ENCODE measurements around the gene SECTM1.

The SECTM1 gene

GRCh38 chr17:82316651-82317393, 16.7 kb downstream of the SECTM1 start:
- CTCF ChIA-PET = no interaction called here
- POLR2A ChIA-PET = interaction anchor here (0.9 kb wide), 3 partner anchors 16 to 50 kb away, joined by 3 to 4 read pairs (median 3); partner anchors contain the start of gene SECTM1
- no peak for DNase-seq (ENCODE audit: extremely low spot score)
- TF ChIP-seq FOXK2 (IDR thresholded peaks at IDR 0.05) (no peak), BHLHE40 (IDR thresholded peaks at IDR 0.05; ENCODE audit: borderline replicate concordance) (no peak), SP1 (IDR thresholded peaks at IDR 0.05) (no peak), NFRKB (IDR thresholded peaks at IDR 0.05) (no peak), CTBP1 (IDR thresholded peaks at IDR 0.05; ENCODE audit: borderline replicate concordance) (no peak)

- ChIA-PET CTCF (no interaction called here), POLR2A (no interaction called here)
- TF ChIP-seq NFRKB (IDR thresholded peaks at IDR 0.05) (no peak), FOXA1 (IDR thresholded peaks at IDR 0.05) (no peak), L3MBTL2 (conservative IDR thresholded peaks at IDR 0.05) (no peak), LEF1 (IDR thresholded peaks at IDR 0.05; ENCODE audit: borderline replicate concordance) (no peak), BHLHE40 (IDR thresholded peaks at IDR 0.05; ENCODE audit: borderline replicate concordance) (no peak), PKNOX1 (IDR thresholded peaks at IDR 0.05) (no peak), ZNF384 (IDR thresholded peaks at IDR 0.05) (no peak), FOXK2 (IDR thresholded peaks at IDR 0.05) (no peak), ARNT (IDR thresholded peaks at IDR 0.05) (no peak), SP1 (IDR thresholded peaks at IDR 0.05) (no peak), HDGF (IDR thresholded peaks at IDR 0.05; ENCODE audit: borderline replicate concordance) (no peak), TARDBP (IDR thresholded peaks at IDR 0.05) (no peak), CTBP1 (IDR thresholded peaks at IDR 0.05; ENCODE audit: borderline replicate concordance) (no peak), SUZ12 (IDR thresholded peaks at IDR 0.05) (no peak), FOXM1 (IDR thresholded peaks at IDR 0.05; ENCODE audit: borderline replicate concordance) (no peak), ELF4 (IDR thresholded peaks at IDR 0.05) (no peak)
Measured at GRCh38 chr17:82315703-82316358, 17.7 kb downstream of the SECTM1 start.

GRCh38 chr17:82314727-82315605, 18.6 kb downstream of the SECTM1 start:
- POLR2A ChIA-PET = interaction anchor here (2.4 kb wide), 1 partner anchor 23 kb away, joined by 8 read pairs; no protein-coding TSS in a partner anchor
- no peak for DNase-seq (ENCODE audit: extremely low spot score)
- no peak for TF ChIP-seq CTBP1 (IDR thresholded peaks at IDR 0.05; ENCODE audit: borderline replicate concordance)
- TF ChIP-seq FOXK2 (IDR thresholded peaks at IDR 0.05) = no peak
- CTCF ChIA-PET = no interaction called here

More at GRCh38 chr17:82315703-82316358, 17.7 kb downstream of the SECTM1 start:
- DNase-seq (ENCODE audit: extremely low spot score) = no peak

GRCh38 chr17:82314012-82314726, 19.4 kb downstream of the SECTM1 start:
- ChIA-PET CTCF (no interaction called here), POLR2A (interaction anchor here (2.4 kb wide), 1 partner anchor 22 kb away, joined by 8 read pairs; no protein-coding TSS in a partner anchor)
- no peak for DNase-seq (ENCODE audit: extremely low spot score)
- TF ChIP-seq FOXM1 (IDR thresholded peaks at IDR 0.05; ENCODE audit: borderline replicate concordance) = no peak
- TF ChIP-seq NFRKB (IDR thresholded peaks at IDR 0.05) = no peak
- TF ChIP-seq PKNOX1 (IDR thresholded peaks at IDR 0.05) = no peak
- no peak for TF ChIP-seq SP1 (IDR thresholded peaks at IDR 0.05)
- no peak for TF ChIP-seq FOXK2 (IDR thresholded peaks at IDR 0.05)
- TF ChIP-seq ARNT (IDR thresholded peaks at IDR 0.05) = no peak
- TF ChIP-seq LEF1 (IDR thresholded peaks at IDR 0.05; ENCODE audit: borderline replicate concordance) = no peak
- no peak for TF ChIP-seq ELF4 (IDR thresholded peaks at IDR 0.05)
- no peak for TF ChIP-seq SUZ12 (IDR thresholded peaks at IDR 0.05)
- no peak for TF ChIP-seq CTBP1 (IDR thresholded peaks at IDR 0.05; ENCODE audit: borderline replicate concordance)
- no peak for TF ChIP-seq ZNF384 (IDR thresholded peaks at IDR 0.05)
- no peak for TF ChIP-seq HDGF (IDR thresholded peaks at IDR 0.05; ENCODE audit: borderline replicate concordance)
- no peak for TF ChIP-seq FOXA1 (IDR thresholded peaks at IDR 0.05)
- no peak for TF ChIP-seq L3MBTL2 (conservative IDR thresholded peaks at IDR 0.05)
- TF ChIP-seq BHLHE40 (IDR thresholded peaks at IDR 0.05; ENCODE audit: borderline replicate concordance) = no peak
- no peak for TF ChIP-seq TARDBP (IDR thresholded peaks at IDR 0.05)

- DNase-seq (ENCODE audit: extremely low spot score) = no peak
- CTCF ChIA-PET = no interaction called here
- no peak for TF ChIP-seq TARDBP (IDR thresholded peaks at IDR 0.05)
- no peak for TF ChIP-seq HDGF (IDR thresholded peaks at IDR 0.05; ENCODE audit: borderline replicate concordance)
- no peak for TF ChIP-seq ARNT (IDR thresholded peaks at IDR 0.05)
- TF ChIP-seq SUZ12 (IDR thresholded peaks at IDR 0.05) = no peak
- no peak for TF ChIP-seq FOXA1 (IDR thresholded peaks at IDR 0.05)
- no peak for TF ChIP-seq FOXK2 (IDR thresholded peaks at IDR 0.05)
- no peak for TF ChIP-seq LEF1 (IDR thresholded peaks at IDR 0.05; ENCODE audit: borderline replicate concordance)
- TF ChIP-seq ZNF384 (IDR thresholded peaks at IDR 0.05) = no peak
- no peak for TF ChIP-seq FOXM1 (IDR thresholded peaks at IDR 0.05; ENCODE audit: borderline replicate concordance)
- no peak for TF ChIP-seq SP1 (IDR thresholded peaks at IDR 0.05)
- TF ChIP-seq CTBP1 (IDR thresholded peaks at IDR 0.05; ENCODE audit: borderline replicate concordance) = no peak
- no peak for TF ChIP-seq L3MBTL2 (conservative IDR thresholded peaks at IDR 0.05)
- TF ChIP-seq ELF4 (IDR thresholded peaks at IDR 0.05) = no peak
- POLR2A ChIA-PET = interaction anchor here (2.4 kb wide), 1 partner anchor 22 kb away, joined by 8 read pairs; no protein-coding TSS in a partner anchor
Measured at GRCh38 chr17:82313195-82314011, 20.2 kb downstream of the SECTM1 start.

All from HEK293T (cell line).